SJSA1 (cell line): ENCODE results near the gene GNB5. TPM values are rescaled to one million over a fixed set of nuclear protein-coding genes. Genes with fewer than 3 reads are reported as not detected.
A peak's percentile ranks its signal among the peaks of the same experiment; 100 is the strongest.
"Not testable (repeated sequence)": the region's sequence is repeated elsewhere in the genome, so short reads cannot be mapped to it uniquely, and the experiment has no call there.

Source experiments
- DNase-seq, 2 experiments: peaks; one replicate each; pipeline ENCODE4 v3.0.0-alpha.2; 2015 to 2020; ENCODE audit warnings: low spot score in 2 of 2, low read depth in 1 of 2
- H3K27ac ChIP-seq: fragments of 250-450 bp; sonication (Bioruptor Pico); 2 replicates; pipeline ENCODE4 v1.5.1; 2020; ENCODE audit warnings: mild to moderate bottlenecking, moderate library complexity
- H3K27me3 ChIP-seq: fragments of 250-450 bp; sonication (Bioruptor Pico); replicated peaks from 2 replicates; pipeline ENCODE4 v1.5.1; 2020; ENCODE audit warnings: mild to moderate bottlenecking, moderate library complexity
- H3K36me3 ChIP-seq: fragments of 250-450 bp; sonication (Bioruptor Pico); 2 replicates; pipeline ENCODE4 v1.5.1; 2020; ENCODE audit warnings: mild to moderate bottlenecking
- H3K4me1 ChIP-seq: fragments of 250-450 bp; sonication (Bioruptor Pico); replicated peaks from 2 replicates; pipeline ENCODE4 v1.6.1; 2021; ENCODE audit warnings: mild to moderate bottlenecking
- H3K4me3 ChIP-seq: fragments of 250-450 bp; sonication (Bioruptor Pico); 2 replicates; pipeline ENCODE4 v1.5.1; 2020; ENCODE audit warnings: mild to moderate bottlenecking
- H3K9me3 ChIP-seq: fragments of 250-450 bp; sonication (Bioruptor Pico); replicated peaks from 2 replicates; pipeline ENCODE4 v1.5.1; 2020; ENCODE audit warnings: mild to moderate bottlenecking
- total RNA-seq: library from RNA; depleted of rRNA; stranded (reverse); fragments of >200 nt; shearing (Covaris generic); gene quantifications from 2 replicates; pipeline ENCODE4 v1.2.3, GENCODE V29; 2014

GNB5 gene
- total RNA-seq, 1 experiment from 2014 or later: 58.9 TPM

DNA sequence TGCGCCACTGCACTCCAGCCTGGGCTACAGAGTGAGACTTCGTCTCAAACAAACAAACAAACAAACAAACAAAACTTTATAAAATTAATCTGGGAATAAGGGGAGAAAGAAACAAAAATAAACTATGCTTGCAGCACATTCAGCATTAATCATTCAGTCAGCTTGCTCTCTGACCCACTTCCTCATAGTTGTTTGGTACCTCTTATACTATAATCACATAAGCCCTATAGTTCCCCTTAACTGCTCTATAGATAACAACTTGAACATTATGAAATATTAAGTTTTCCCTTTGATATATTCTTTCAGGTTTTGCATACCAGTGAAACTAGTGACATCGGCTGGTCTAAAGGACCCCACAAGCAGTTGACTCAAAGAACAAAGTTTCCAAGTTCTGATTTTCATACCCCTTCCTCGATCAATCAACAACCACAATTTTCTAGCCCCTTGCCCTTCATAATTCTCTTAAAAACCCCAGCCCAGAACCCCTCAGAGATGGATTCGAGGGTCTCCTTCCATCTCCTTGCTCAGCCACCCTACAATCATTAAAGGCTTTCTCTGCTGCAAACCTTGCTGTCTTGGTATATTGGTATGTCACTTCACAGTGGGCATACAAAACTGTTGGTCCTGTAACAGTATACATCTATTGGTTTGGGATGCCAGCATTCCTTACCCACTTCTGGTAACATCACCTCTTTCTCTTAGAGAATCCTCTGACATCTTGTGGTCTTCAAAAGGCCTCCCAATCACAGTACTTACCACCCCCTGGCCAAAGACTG, 105.0 kb downstream of the GNB5 start:
- H3K27ac ChIP-seq: no peak overlapping the region
- no peaks in the 10 kb centered on the region for H3K27me3 ChIP-seq
- no peaks in the 10 kb centered on the region for H3K4me1 ChIP-seq
- no peaks in the 10 kb centered on the region for H3K36me3 ChIP-seq
- no peak for DNase-seq
- no peak overlapping the region for H3K4me3 ChIP-seq
- peaks cover 9% of the 10 kb centered on the region; the same call in 1 of the 2 replicates for H3K9me3 ChIP-seq

DNA sequence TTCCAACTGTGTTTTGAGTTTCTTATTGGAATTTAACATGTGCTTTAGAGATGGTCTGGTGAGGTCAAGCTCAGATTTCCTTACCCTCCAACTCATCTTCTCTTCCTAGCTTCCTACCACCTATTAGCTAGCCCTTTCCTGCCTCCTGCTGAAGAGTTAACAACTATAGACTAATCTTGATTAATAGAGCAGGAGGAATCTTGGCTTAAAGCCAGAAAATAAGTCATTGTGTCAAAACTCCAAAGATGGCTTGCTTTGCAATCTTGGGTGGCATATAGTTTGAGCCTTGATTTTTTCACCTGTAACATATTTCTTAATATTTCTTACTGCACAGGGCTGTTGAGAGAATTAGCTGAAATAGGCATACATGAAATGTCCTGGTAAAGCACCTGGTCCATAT, 105.9 kb downstream of the GNB5 start:
- no peak for DNase-seq
- Histone ChIP-seq H3K4me3 (no peak overlapping the region), H3K36me3 (no peaks in the 10 kb centered on the region), H3K4me1 (no peaks in the 10 kb centered on the region), H3K27me3 (no peaks in the 10 kb centered on the region), H3K9me3 (peaks cover 9% of the 10 kb centered on the region; the same call in 1 of the 2 replicates), H3K27ac (no peak overlapping the region)

DNA sequence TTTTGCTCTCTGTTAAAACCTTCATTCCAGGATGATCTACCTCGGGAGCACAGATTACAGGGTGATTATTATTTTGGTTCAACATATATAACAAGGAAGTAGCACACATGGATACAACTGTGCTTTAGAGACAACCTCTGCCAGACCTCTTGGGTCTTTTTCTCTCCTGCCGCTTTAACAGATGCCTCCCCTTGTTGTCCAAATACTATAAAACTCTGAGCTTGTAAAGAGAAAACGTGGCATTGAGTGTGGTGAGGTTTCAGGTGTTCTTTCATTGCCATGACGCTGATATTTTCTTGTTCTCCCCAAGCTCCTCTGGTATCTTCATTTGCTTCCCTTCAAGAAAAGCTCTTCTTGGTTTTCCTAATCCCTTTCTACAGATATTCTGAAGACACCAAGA, 107.6 kb downstream of the GNB5 start:
- no peak for DNase-seq
- Histone ChIP-seq H3K4me3 (no peak overlapping the region), H3K36me3 (no peaks in the 10 kb centered on the region), H3K27me3 (no peaks in the 10 kb centered on the region), H3K4me1 (no peaks in the 10 kb centered on the region), H3K9me3 (peaks cover 9% of the 10 kb centered on the region; the same call in 1 of the 2 replicates), H3K27ac (no peak overlapping the region)

- not testable (repeated sequence) for H3K4me1 ChIP-seq, H3K9me3 ChIP-seq, H3K4me3 ChIP-seq, H3K36me3 ChIP-seq, DNase-seq, H3K27me3 ChIP-seq, H3K27ac ChIP-seq
Measured at GRCh38 chr15:52083037-52083359, 108.2 kb downstream of the GNB5 start.

GRCh38 chr15:52082197-52083036, 108.8 kb downstream of the GNB5 start:
- no peaks in the 10 kb centered on the region for H3K27me3 ChIP-seq
- H3K4me3 ChIP-seq: no peak overlapping the region
- H3K36me3 ChIP-seq: no peaks in the 10 kb centered on the region
- H3K27ac ChIP-seq: no peak overlapping the region
- DNase-seq: no peak
- H3K4me1 ChIP-seq: peaks cover 1% of the 10 kb centered on the region
- H3K9me3 ChIP-seq: peaks cover 9% of the 10 kb centered on the region; the same call in 1 of the 2 replicates

- Histone ChIP-seq H3K4me1 (peaks cover 13% of the 10 kb centered on the region), H3K27ac (no peak overlapping the region), H3K27me3 (no peaks in the 10 kb centered on the region), H3K9me3 (0 out of 2 replicates have a peak, but pooled peaks cover under 1% of the 10 kb centered on the region), H3K4me3 (no peak overlapping the region), H3K36me3 (no peaks in the 10 kb centered on the region)
- DNase-seq: no peak
Measured at GRCh38 chr15:52080706-52081392, 110.3 kb downstream of the GNB5 start.

GRCh38 chr15:52080031-52080430, 111.2 kb downstream of the GNB5 start:
- no peaks in the 10 kb centered on the region for H3K36me3 ChIP-seq
- no peak for DNase-seq
- no peaks in the 10 kb centered on the region for H3K27me3 ChIP-seq
- H3K9me3 ChIP-seq: no peaks in the 10 kb centered on the region
- H3K4me3 ChIP-seq: no peak overlapping the region
- H3K27ac ChIP-seq: no peak overlapping the region
- peaks cover 13% of the 10 kb centered on the region for H3K4me1 ChIP-seq

GRCh38 chr15:52078876-52079700, 112.1 kb downstream of the GNB5 start:
- Histone ChIP-seq H3K27me3 (no peaks in the 10 kb centered on the region), H3K4me3 (no peak overlapping the region), H3K9me3 (no peaks in the 10 kb centered on the region), H3K4me1 (peaks cover 13% of the 10 kb centered on the region), H3K36me3 (no peaks in the 10 kb centered on the region), H3K27ac (no peak overlapping the region)
- DNase-seq: peak; percentile 68 to 85

- Histone ChIP-seq H3K36me3 (no peaks in the 10 kb centered on the region), H3K27me3 (no peaks in the 10 kb centered on the region), H3K27ac (no peak overlapping the region), H3K4me3 (no peak overlapping the region), H3K9me3 (no peaks in the 10 kb centered on the region), H3K4me1 (peaks cover 13% of the 10 kb centered on the region)
- no peak for DNase-seq
Measured at GRCh38 chr15:52078197-52078875, 112.9 kb downstream of the GNB5 start.

DNA sequence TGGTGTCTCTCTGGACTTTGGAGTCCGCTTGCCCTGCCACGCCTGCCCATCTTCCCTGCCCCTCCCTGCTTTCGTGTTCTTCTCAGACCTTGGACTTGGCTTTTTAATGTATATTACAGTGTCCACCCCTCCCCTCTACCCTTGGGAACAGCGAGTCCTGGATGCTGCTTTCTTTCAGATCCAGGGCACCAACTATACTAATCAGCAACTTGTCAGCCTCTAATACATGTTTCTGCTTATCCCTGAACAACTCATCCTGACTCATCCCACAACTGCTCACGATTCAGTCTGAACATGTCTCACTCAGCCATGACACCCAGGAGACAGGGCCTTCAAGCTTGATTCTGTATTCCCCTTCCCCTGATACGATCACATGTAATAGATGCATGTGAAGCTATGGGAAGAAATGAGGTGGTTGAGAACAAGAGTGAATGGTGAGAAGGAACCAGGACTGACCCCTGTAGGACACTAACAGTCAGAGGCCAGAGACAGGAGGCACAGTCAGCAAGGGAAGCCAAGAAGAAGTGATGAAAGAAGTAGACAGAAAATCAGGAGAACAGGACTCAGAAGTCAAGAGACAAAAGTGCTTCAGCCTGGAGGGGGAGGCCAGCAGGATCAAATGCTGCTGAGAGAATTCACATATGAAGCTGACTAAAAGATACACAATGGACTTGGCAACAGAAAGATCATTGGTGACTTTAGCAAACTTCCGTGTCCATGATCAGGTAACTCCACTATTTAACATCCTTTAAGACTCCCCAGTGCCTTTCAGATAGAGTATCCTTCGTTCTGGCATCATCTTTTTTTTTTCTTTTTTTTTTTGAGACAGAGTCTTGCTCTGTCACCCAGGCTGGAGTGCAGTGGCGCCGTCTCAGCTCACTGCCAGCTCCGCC, 114.1 kb downstream of the GNB5 start:
- DNase-seq: peak; percentile 64 to 65
- Histone ChIP-seq H3K4me1 (peaks cover 13% of the 10 kb centered on the region), H3K36me3 (no peaks in the 10 kb centered on the region), H3K4me3 (no peak overlapping the region), H3K27me3 (no peaks in the 10 kb centered on the region), H3K9me3 (no peaks in the 10 kb centered on the region), H3K27ac (peak overlapping the region; percentile 34; the same call in 1 of the 2 replicates)

GRCh38 chr15:52071570-52071969, 119.6 kb downstream of the GNB5 start:
- no peak for DNase-seq
- Histone ChIP-seq H3K27ac (no peak overlapping the region), H3K36me3 (no peaks in the 10 kb centered on the region), H3K4me1 (peaks cover 3% of the 10 kb centered on the region), H3K9me3 (no peaks in the 10 kb centered on the region), H3K4me3 (no peak overlapping the region), H3K27me3 (no peaks in the 10 kb centered on the region)

- no peaks in the 10 kb centered on the region for H3K27me3 ChIP-seq
- no peak for DNase-seq
- no peaks in the 10 kb centered on the region for H3K9me3 ChIP-seq
- no peak overlapping the region for H3K4me3 ChIP-seq
- no peak overlapping the region for H3K27ac ChIP-seq
- H3K4me1 ChIP-seq: no peaks in the 10 kb centered on the region
- H3K36me3 ChIP-seq: peaks cover 5% of the 10 kb centered on the region
Measured at GRCh38 chr15:52069559-52069958, 121.6 kb downstream of the GNB5 start.
